SK-N-SH (cell line): ENCODE measurements around the gene CUEDC1. TPM values are rescaled to one million over a fixed set of nuclear protein-coding genes. Genes with fewer than 3 reads are reported as not detected.

ENCODE experiments used
- CTCF ChIA-PET: fragments of 300-600, 350-600 bp; formaldehyde crosslinking; extraction: SDS; loops from one replicate; lab custom pipeline; 2021; lab: Yijun Ruan, JAX
- POLR2A ChIA-PET: fragments of 350-600 bp; sonication (Branson Sonifier 250); formaldehyde crosslinking; extraction: SDS; loops from one replicate; lab custom pipeline; 2020; ENCODE audit warnings: antibody characterized with exemption, inconsistent platforms; lab: Yijun Ruan, JAX
- DNase-seq: peaks from one replicate; pipeline ENCODE4 v3.0.0; 2012
- H2AFZ ChIP-seq: fragments of 200-600 bp; sonication (generic); 2 replicates; pipeline ENCODE4 v1.8.1; 2016; ENCODE audit warnings: antibody characterized with exemption, mild to moderate bottlenecking, low read depth
- H3F3A ChIP-seq: fragments of 200-600 bp; sonication (generic); replicated peaks from 2 replicates; pipeline ENCODE3; 2016; ENCODE audit warnings: antibody characterized with exemption, mild to moderate bottlenecking; ENCODE audit not compliant: insufficient read depth
- H3K27ac ChIP-seq, 2 experiments: fragments of 200-500 bp in 1 of 2; fragments of 200-600 bp in 1 of 2; sonication (Bioruptor generic) in 1 of 2; sonication (generic), shearing (Covaris generic) in 1 of 2; 2 replicates each; pipeline versions ENCODE4 v1.5.1 to v1.6.1; 2014 to 2016; ENCODE audit warnings: low read depth in 2 of 2, inconsistent platforms in 1 of 2, low read length in 1 of 2, mild to moderate bottlenecking in 1 of 2, mixed read lengths in 1 of 2
- H3K27me3 ChIP-seq: fragments of 200-600 bp; sonication (generic), shearing (Covaris generic); 2 replicates; pipeline ENCODE4 v1.6.1; 2016; ENCODE audit warnings: mixed run types; ENCODE audit not compliant: insufficient read depth
- H3K36me3 ChIP-seq, 2 experiments: fragments of 200-500 bp in 1 of 2; fragments of 200-600 bp in 1 of 2; sonication (Bioruptor generic) in 1 of 2; sonication (generic) in 1 of 2; replicated peaks in 1 of 2; 2 replicates each; pipeline versions ENCODE3 to v1.5.1; 2014 to 2016; ENCODE audit warnings: low read length in 1 of 2, mild to moderate bottlenecking in 1 of 2; ENCODE audit not compliant: insufficient read depth in 2 of 2, control insufficient read depth in 1 of 2
- H3K4me1 ChIP-seq, 2 experiments: fragments of 200-500 bp in 1 of 2; fragments of 200-600 bp in 1 of 2; sonication (Bioruptor generic) in 1 of 2; sonication (generic), shearing (Covaris generic) in 1 of 2; 2 replicates each; pipeline versions ENCODE4 v1.5.1 to v1.6.1; 2014 to 2016; ENCODE audit warnings: low read depth in 1 of 2, low read length in 1 of 2, mixed run types in 1 of 2; ENCODE audit not compliant: insufficient read depth in 2 of 2, control insufficient read depth in 1 of 2
- H3K4me2 ChIP-seq: fragments of 200-600 bp; sonication (generic), shearing (Covaris generic); 2 replicates; pipeline ENCODE4 v1.6.1; 2017; ENCODE audit warnings: mixed run types
- H3K4me3 ChIP-seq, 2 experiments: fragments of 200-500 bp in 1 of 2; fragments of 200-600 bp in 1 of 2; sonication (Bioruptor generic) in 1 of 2; sonication (generic), shearing (Covaris generic) in 1 of 2; 2 replicates each; pipeline versions ENCODE4 v1.5.1 to v1.8.1; 2014 to 2016; ENCODE audit warnings: low read depth in 2 of 2, inconsistent platforms in 1 of 2, low read length in 1 of 2, mild to moderate bottlenecking in 1 of 2, mixed read lengths in 1 of 2, moderate library complexity in 1 of 2
- H3K79me2 ChIP-seq: fragments of 200-600 bp; sonication (generic); 2 replicates; pipeline ENCODE4 v1.8.1; 2017; ENCODE audit warnings: mild to moderate bottlenecking; ENCODE audit not compliant: insufficient read depth
- H3K9ac ChIP-seq: fragments of 200-600 bp; sonication (generic); 2 replicates; pipeline ENCODE4 v1.6.1; 2017; ENCODE audit warnings: mixed run types
- H3K9me2 ChIP-seq: fragments of 200-600 bp; sonication (generic); 2 replicates; pipeline ENCODE4 v1.6.1; 2017; ENCODE audit warnings: mixed run types
- H3K9me3 ChIP-seq: fragments of 200-600 bp; sonication (generic); 2 replicates; pipeline ENCODE4 v1.6.1; 2017; ENCODE audit warnings: mixed run types, mild to moderate bottlenecking, moderate library complexity
- H4K20me1 ChIP-seq: fragments of 200-600 bp; sonication (generic); 2 replicates; pipeline ENCODE4 v1.6.1; 2017; ENCODE audit warnings: mild to moderate bottlenecking, mixed run types; ENCODE audit not compliant: insufficient read depth
- EP300 ChIP-seq, 2 experiments: IDR thresholded peaks; 2 replicates each; pipeline versions ENCODE4 v1.4.0 to v1.6.1; 2012; ENCODE audit warnings: borderline replicate concordance in 1 of 2, low read depth in 1 of 2, low read length in 1 of 2
- FOSL2 ChIP-seq: IDR thresholded peaks from 2 replicates; pipeline ENCODE4 v1.4.0; 2012; ENCODE audit warnings: low read depth, mild to moderate bottlenecking, moderate library complexity, borderline replicate concordance
- FOXM1 ChIP-seq: IDR thresholded peaks from 2 replicates; pipeline ENCODE4 v1.4.0; 2012; ENCODE audit warnings: low read depth, mild to moderate bottlenecking
- JUND ChIP-seq: IDR thresholded peaks from 2 replicates; pipeline ENCODE4 v1.4.0; 2012
- MXI1 ChIP-seq: IDR thresholded peaks from 2 replicates; pipeline ENCODE4 v1.6.1; 2012; ENCODE audit warnings: mild to moderate bottlenecking, low read depth, low read length, improper control_type of control experiment
- RFX5 ChIP-seq: IDR thresholded peaks from 2 replicates; pipeline ENCODE4 v1.6.1; 2012; ENCODE audit warnings: mild to moderate bottlenecking, improper control_type of control experiment, low read length
- SIN3A ChIP-seq: IDR thresholded peaks from 2 replicates; pipeline ENCODE4 v1.6.1; 2012; ENCODE audit warnings: low read depth, mild to moderate bottlenecking, low read length, moderate library complexity, borderline replicate concordance
- TCF12 ChIP-seq: IDR thresholded peaks from 2 replicates; pipeline ENCODE4 v1.4.0; 2012
- TEAD4 ChIP-seq: IDR thresholded peaks from 2 replicates; pipeline ENCODE4 v1.4.0; 2012; ENCODE audit warnings: mild to moderate bottlenecking, borderline replicate concordance; ENCODE audit not compliant: insufficient read depth
- WGBS: methylation state at CpG from one replicate; pipeline ENCODE4 v1.1.6; 2017; ENCODE audit warnings: low lambda C conversion rate; 5-methylcytosine and 5-hydroxymethylcytosine counted together
- polyA plus RNA-seq, 3 experiments: library from polyadenylated mRNA; depleted of rRNA; stranded (reverse); fragments of >200 nt; gene quantifications; 2 replicates each; pipeline ENCODE4 v1.2.3, GENCODE V29; 2012
- TF ChIP-seq, protein P1 (sequence below): IDR thresholded peaks from 2 replicates; pipeline ENCODE4; 2012
- TF ChIP-seq, protein P2 (sequence below): fragments of 200-600 bp; sonication (generic); IDR thresholded peaks from 2 replicates; pipeline ENCODE4 v1.6.1; 2017; ENCODE audit warnings: antibody characterized with exemption, mild to moderate bottlenecking, moderate library complexity
- TF ChIP-seq, protein P3 (sequence below): IDR thresholded peaks from 2 replicates; pipeline ENCODE4 v1.4.0; 2012; ENCODE audit warnings: low read depth, borderline replicate concordance

The CUEDC1 gene
- polyA plus RNA-seq, 1 of the 3 experiments (the other 2 are of a cell fraction), result 58.9 TPM

DNA sequence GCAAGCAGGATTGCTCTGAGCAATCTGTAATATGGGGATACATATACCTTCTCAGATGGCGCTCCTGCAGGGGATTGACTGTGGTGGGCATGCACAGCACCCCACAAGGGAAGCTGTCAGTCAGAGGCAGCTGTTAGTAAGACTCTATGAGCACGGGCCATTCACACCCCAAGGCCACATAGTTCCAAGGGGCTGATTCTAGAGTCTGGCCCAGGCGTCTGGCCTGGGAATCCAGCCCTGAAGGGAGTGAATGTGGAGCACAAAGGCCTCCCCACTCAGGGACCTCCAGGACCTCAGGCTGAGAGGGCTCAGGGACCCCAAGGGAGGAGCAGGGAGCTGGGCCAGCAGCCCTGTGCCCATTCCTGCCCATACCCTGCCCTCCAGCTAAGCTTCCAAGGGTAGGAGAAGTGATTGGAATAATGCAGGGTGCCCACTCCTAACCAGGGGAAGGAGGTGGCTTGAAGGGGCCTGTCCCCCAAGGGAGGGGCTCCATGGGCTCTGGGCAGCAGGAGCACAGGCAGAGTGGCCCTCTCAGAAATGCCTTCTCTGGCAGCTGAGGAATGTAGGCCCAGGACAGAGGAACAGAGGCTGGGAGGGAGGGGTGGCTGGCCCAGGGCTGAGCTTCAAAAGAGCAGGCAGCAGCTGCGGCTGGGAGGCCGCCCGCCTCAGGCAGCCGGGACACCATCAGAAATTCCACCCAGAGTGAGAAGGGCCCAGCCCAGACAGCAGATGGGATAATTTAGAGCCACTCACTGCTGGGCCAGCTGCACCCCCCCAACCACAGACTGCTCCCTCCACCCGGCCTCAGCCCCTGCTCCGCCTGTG lies 56.5 kb downstream of the CUEDC1 start (continued):
- TF ChIP-seq, protein P1, sequence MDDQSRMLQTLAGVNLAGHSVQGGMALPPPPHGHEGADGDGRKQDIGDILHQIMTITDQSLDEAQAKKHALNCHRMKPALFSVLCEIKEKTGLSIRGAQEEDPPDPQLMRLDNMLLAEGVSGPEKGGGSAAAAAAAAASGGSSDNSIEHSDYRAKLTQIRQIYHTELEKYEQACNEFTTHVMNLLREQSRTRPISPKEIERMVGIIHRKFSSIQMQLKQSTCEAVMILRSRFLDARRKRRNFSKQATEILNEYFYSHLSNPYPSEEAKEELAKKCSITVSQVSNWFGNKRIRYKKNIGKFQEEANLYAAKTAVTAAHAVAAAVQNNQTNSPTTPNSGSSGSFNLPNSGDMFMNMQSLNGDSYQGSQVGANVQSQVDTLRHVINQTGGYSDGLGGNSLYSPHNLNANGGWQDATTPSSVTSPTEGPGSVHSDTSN, result peak; percentile 50; the same call in 1 of the 2 replicates
- TF ChIP-seq, protein P2, sequence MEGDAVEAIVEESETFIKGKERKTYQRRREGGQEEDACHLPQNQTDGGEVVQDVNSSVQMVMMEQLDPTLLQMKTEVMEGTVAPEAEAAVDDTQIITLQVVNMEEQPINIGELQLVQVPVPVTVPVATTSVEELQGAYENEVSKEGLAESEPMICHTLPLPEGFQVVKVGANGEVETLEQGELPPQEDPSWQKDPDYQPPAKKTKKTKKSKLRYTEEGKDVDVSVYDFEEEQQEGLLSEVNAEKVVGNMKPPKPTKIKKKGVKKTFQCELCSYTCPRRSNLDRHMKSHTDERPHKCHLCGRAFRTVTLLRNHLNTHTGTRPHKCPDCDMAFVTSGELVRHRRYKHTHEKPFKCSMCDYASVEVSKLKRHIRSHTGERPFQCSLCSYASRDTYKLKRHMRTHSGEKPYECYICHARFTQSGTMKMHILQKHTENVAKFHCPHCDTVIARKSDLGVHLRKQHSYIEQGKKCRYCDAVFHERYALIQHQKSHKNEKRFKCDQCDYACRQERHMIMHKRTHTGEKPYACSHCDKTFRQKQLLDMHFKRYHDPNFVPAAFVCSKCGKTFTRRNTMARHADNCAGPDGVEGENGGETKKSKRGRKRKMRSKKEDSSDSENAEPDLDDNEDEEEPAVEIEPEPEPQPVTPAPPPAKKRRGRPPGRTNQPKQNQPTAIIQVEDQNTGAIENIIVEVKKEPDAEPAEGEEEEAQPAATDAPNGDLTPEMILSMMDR, result no peak
- TF ChIP-seq FOXM1 (no peak), EP300 (IDR thresholded peaks at IDR 0.05; ENCODE audit: borderline replicate concordance in 1 of 2, low read depth in 1 of 2, low read length in 1 of 2) (peak in 1 of 2 experiments; percentile 45; a peak in 1 of 4 replicates), TCF12 (peak; percentile 60), FOSL2 (no peak), SIN3A (peak; percentile 46; the same call in 1 of the 2 replicates)

DNA sequence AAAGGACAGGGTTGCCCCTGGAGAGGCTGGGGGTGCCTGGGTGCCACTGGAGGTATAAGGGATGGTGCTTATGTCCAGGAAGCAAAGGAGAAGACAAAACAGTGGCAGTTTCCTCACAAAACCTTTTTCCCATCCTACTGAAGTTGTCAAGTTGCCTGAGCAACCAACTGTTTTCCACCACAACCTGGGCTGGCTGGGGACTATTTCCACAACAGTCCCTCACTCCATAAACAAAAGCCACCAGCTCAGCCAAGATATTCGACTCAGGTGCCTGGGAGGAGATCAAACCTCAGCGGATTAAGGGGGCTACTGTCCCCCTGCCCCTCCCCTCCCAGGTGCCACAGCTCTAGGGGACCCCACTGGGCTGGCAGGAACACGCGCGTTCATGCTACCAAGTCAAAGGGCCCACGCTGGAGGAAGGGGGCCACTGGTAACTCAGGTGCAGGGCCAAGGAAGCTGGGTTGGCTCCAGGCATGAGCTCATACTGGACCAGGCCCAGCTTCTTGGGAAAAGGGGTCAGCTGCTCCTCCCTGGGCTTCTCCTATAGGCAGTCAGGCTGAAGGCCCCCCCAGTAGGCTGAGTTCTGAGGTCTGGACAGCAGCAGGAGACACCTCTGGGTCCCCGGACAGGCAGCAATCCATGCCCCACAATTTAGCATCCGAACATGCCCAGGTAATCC lies 59.7 kb downstream of the CUEDC1 start:
- H2AFZ ChIP-seq, result no peak overlapping the region
- no peak overlapping the region for H3K4me3 ChIP-seq
- H3K9me2 ChIP-seq, result no peaks in the 10 kb centered on the region
- H3F3A ChIP-seq, result peaks cover 43% of the 10 kb centered on the region
- WGBS, result 87% methylated on average over 8 of the region's 8 CpGs
- TF ChIP-seq, protein P1, result no peak
- TF ChIP-seq JUND, result no peak
- no peak for TF ChIP-seq MXI1
- TF ChIP-seq TEAD4, result no peak
- no peak for TF ChIP-seq RFX5
- TF ChIP-seq, protein P3, sequence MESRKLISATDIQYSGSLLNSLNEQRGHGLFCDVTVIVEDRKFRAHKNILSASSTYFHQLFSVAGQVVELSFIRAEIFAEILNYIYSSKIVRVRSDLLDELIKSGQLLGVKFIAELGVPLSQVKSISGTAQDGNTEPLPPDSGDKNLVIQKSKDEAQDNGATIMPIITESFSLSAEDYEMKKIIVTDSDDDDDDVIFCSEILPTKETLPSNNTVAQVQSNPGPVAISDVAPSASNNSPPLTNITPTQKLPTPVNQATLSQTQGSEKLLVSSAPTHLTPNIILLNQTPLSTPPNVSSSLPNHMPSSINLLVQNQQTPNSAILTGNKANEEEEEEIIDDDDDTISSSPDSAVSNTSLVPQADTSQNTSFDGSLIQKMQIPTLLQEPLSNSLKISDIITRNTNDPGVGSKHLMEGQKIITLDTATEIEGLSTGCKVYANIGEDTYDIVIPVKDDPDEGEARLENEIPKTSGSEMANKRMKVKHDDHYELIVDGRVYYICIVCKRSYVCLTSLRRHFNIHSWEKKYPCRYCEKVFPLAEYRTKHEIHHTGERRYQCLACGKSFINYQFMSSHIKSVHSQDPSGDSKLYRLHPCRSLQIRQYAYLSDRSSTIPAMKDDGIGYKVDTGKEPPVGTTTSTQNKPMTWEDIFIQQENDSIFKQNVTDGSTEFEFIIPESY, result no peak
- TF ChIP-seq, all 33 proteins: peak for 0
- ChIA-PET CTCF (interaction anchor here (1.1 to 8.6 kb wide), 4 partner anchors 26 to 102 kb away, joined by 3 to 162 read pairs (median 77); partner anchors contain the start of gene CUEDC1), POLR2A (no interaction called here)
- Histone ChIP-seq H3K79me2 (peaks cover 76% of the 10 kb centered on the region), H3K36me3 (no peaks in the 10 kb centered on the region), H4K20me1 (no peaks in the 10 kb centered on the region), H3K27me3 (no peaks in the 10 kb centered on the region), H3K9me3 (no peaks in the 10 kb centered on the region), H3K9ac (no peak overlapping the region), H3K27ac (peak overlapping the region in 1 of 2 experiments; percentile 96; a peak in 1 of 4 replicates), H3K4me1 (peaks cover 32 to 66% of the 10 kb centered on the region in 2 experiments; a peak in 3 of 4 replicates), H3K4me2 (no peak overlapping the region)
- no peak for DNase-seq
